WTC11 (cell line): ENCODE results near the gene CHRNB1. TPM values are rescaled to one million over a fixed set of nuclear protein-coding genes. Genes with fewer than 3 reads are reported as not detected.

Source experiments
- ATAC-seq: fragments of 200-7000 bp; cut with Tn5 transposase; 2 replicates; pipeline ENCODE4 v1.10.0; 2021; ENCODE audit warnings: mild to moderate bottlenecking, moderate library complexity
- CTCF ChIA-PET: fragments of 300-600 bp; sonication (Branson Sonifier 250); formaldehyde crosslinking; loops from one replicate; lab custom pipeline; 2021; ENCODE audit warnings: antibody characterized with exemption; lab: Charles Lee
- POLR2A ChIA-PET: fragments of 350-600 bp; sonication (Branson Sonifier 250); formaldehyde crosslinking; loops from one replicate; lab custom pipeline; 2021; ENCODE audit warnings: antibody characterized with exemption; lab: Charles Lee
- DNase-seq: peaks from one replicate; pipeline ENCODE4 v3.0.0; 2021; ENCODE audit warnings: low spot score
- H3K27ac Mint-ChIP-seq: 2 replicates; pipeline ENCODE4 v1.8.0; 2021; ENCODE audit warnings: mixed read lengths
- H3K27me3 Mint-ChIP-seq: 2 replicates; pipeline ENCODE4 v1.8.0; 2021; ENCODE audit warnings: low read depth, mild to moderate bottlenecking, moderate library complexity, mixed read lengths
- H3K36me3 Mint-ChIP-seq: 2 replicates; pipeline ENCODE4 v1.8.0; 2021; ENCODE audit warnings: mixed read lengths
- H3K4me1 Mint-ChIP-seq: 2 replicates; pipeline ENCODE4 v1.8.0; 2022; ENCODE audit warnings: mixed read lengths
- H3K4me3 Mint-ChIP-seq: 2 replicates; pipeline ENCODE4 v1.8.0; 2021; ENCODE audit warnings: mild to moderate bottlenecking, moderate library complexity, mixed read lengths
- H3K9me3 Mint-ChIP-seq: 2 replicates; pipeline ENCODE4 v1.8.0; 2021; ENCODE audit warnings: mixed read lengths
- ARID4B ChIP-seq: sonication (generic); formaldehyde crosslinking; IDR thresholded peaks from 2 replicates; pipeline ENCODE4 v1.8.0; 2023; ENCODE audit warnings: missing genetic modification reagents, mild to moderate bottlenecking, borderline replicate concordance
- ATF2 ChIP-seq: sonication (generic); formaldehyde crosslinking; IDR thresholded peaks from 2 replicates; pipeline ENCODE4 v1.8.1; 2022; ENCODE audit warnings: low read depth, missing genetic modification reagents, borderline replicate concordance
- E2F4 ChIP-seq: sonication (generic); formaldehyde crosslinking; IDR thresholded peaks from 2 replicates; pipeline ENCODE4 v1.8.1; 2022; ENCODE audit warnings: low read depth, mild to moderate bottlenecking, moderate library complexity, missing genetic modification reagents, borderline replicate concordance
- ESRRA ChIP-seq: sonication (generic); formaldehyde crosslinking; IDR thresholded peaks from 2 replicates; pipeline ENCODE4 v1.8.1; 2022; ENCODE audit warnings: mild to moderate bottlenecking, missing genetic modification reagents, borderline replicate concordance
- FOXJ3 ChIP-seq: sonication (generic); formaldehyde crosslinking; IDR thresholded peaks from 2 replicates; pipeline ENCODE4 v1.9.0; 2021; ENCODE audit warnings: missing genetic modification reagents, mild to moderate bottlenecking, borderline replicate concordance
- FOXK1 ChIP-seq: sonication (generic); formaldehyde crosslinking; IDR thresholded peaks from 2 replicates; pipeline ENCODE4 v1.8.0; 2022; ENCODE audit warnings: mild to moderate bottlenecking, moderate library complexity, missing genetic modification reagents
- MXD4 ChIP-seq: fragments of 250-450 bp; sonication (Bioruptor Pico); IDR thresholded peaks from 2 replicates; pipeline ENCODE4 v1.8.0; 2021; ENCODE audit warnings: mild to moderate bottlenecking, moderate library complexity, borderline replicate concordance
- MYBL2 ChIP-seq: sonication (generic); formaldehyde crosslinking; IDR thresholded peaks from 2 replicates; pipeline ENCODE4 v1.8.1; 2023; ENCODE audit warnings: mild to moderate bottlenecking, moderate library complexity, missing genetic modification reagents
- NFATC4 ChIP-seq: fragments of 250-450 bp; sonication (Bioruptor Pico); IDR thresholded peaks from 2 replicates; pipeline ENCODE4 v1.9.0; 2021; ENCODE audit warnings: mild to moderate bottlenecking
- NFYB ChIP-seq: sonication (generic); formaldehyde crosslinking; conservative IDR thresholded peaks from 2 replicates; pipeline ENCODE4 v1.8.0; 2022; ENCODE audit warnings: low read depth, missing genetic modification reagents
- PRRX2 ChIP-seq: fragments of 250-450 bp; sonication (Bioruptor Pico); IDR thresholded peaks from 2 replicates; pipeline ENCODE4 v1.8.0; 2021; ENCODE audit warnings: mild to moderate bottlenecking
- RORB ChIP-seq: fragments of 250-450 bp; sonication (Bioruptor Pico); IDR thresholded peaks from 2 replicates; pipeline ENCODE4 v1.9.0; 2021; ENCODE audit warnings: mild to moderate bottlenecking
- TEAD1 ChIP-seq: sonication (generic); formaldehyde crosslinking; IDR thresholded peaks from 2 replicates; pipeline ENCODE4 v1.8.0; 2022; ENCODE audit warnings: mild to moderate bottlenecking, missing genetic modification reagents
- TEAD4 ChIP-seq: sonication (generic); formaldehyde crosslinking; IDR thresholded peaks from 2 replicates; pipeline ENCODE4 v1.8.0; 2022; ENCODE audit warnings: mild to moderate bottlenecking, missing genetic modification reagents
- USF1 ChIP-seq: sonication (generic); formaldehyde crosslinking; IDR thresholded peaks from 2 replicates; pipeline ENCODE4 v1.8.0; 2022; ENCODE audit warnings: mild to moderate bottlenecking, missing genetic modification reagents
- ZNF121 ChIP-seq: sonication (generic); formaldehyde crosslinking; IDR thresholded peaks from 2 replicates; pipeline ENCODE4 v1.8.0; 2023; ENCODE audit warnings: missing genetic modification reagents
- ZNF263 ChIP-seq: sonication (generic); formaldehyde crosslinking; IDR thresholded peaks from 2 replicates; pipeline ENCODE4 v1.8.1; 2022; ENCODE audit warnings: low read depth, mild to moderate bottlenecking, moderate library complexity, missing genetic modification reagents
- ZNF396 ChIP-seq: fragments of 250-450 bp; sonication (Bioruptor Pico); IDR thresholded peaks from 2 replicates; pipeline ENCODE4 v1.8.0; 2021; ENCODE audit warnings: mild to moderate bottlenecking, moderate library complexity, borderline replicate concordance
- ZNF423 ChIP-seq: fragments of 250-450 bp; sonication (Bioruptor Pico); IDR thresholded peaks from 2 replicates; pipeline ENCODE4 v2.1.2; 2022; ENCODE audit warnings: mild to moderate bottlenecking, moderate library complexity
- total RNA-seq: library from RNA; stranded (reverse); gene quantifications from 3 replicates; pipeline ENCODE4 v1.2.3, GENCODE V29; 2021
- TF ChIP-seq, protein P1 (sequence below): fragments of 250-450 bp; sonication (Bioruptor Pico); IDR thresholded peaks from 2 replicates; pipeline ENCODE4 v1.9.0; 2021; ENCODE audit warnings: mild to moderate bottlenecking, borderline replicate concordance
- TF ChIP-seq, protein P2 (sequence below): sonication (generic); formaldehyde crosslinking; IDR thresholded peaks from 2 replicates; pipeline ENCODE4 v1.8.0; 2022; ENCODE audit warnings: mild to moderate bottlenecking, missing genetic modification reagents

CHRNB1 gene
- total RNA-seq, 1 experiment from 2014 or later = 16.0 TPM

DNA sequence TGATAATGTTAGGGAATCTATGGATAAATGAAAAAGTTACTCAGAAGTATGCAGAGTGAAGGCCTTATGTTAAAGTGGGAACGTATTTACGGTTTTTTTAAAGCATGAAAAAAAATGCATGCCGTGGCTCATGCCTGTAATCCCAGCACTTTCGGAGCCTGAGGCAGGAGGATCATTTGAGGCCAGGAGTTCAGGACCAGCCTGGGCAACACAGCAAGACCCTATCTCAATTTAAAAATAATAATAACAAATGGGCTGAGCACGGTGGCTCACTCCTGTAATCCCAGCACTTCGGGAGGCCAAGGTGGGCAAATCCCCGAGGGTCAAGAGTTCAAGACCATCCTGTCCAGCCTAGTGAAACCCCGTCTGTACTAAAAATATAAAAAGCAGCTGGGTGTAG is 45.3 kb downstream of the CHRNB1 start:
- CTCF ChIA-PET = interaction anchor here (1.1 to 1.4 kb wide), 3 partner anchors 12 to 134 kb away, joined by 3 to 5 read pairs (median 3); no protein-coding TSS in a partner anchor
- ATAC-seq (no peak), DNase-seq (no peak)
- peaks cover 31% of the 10 kb centered on the region for H3K4me1 Mint-ChIP-seq
- no peak overlapping the region for H3K27ac Mint-ChIP-seq
- H3K27me3 Mint-ChIP-seq = no peaks in the 10 kb centered on the region
- TF ChIP-seq TEAD1 (CRISPR knock-in tag) (no peak), FOXJ3 (CRISPR knock-in tag) (no peak), ZNF396 (no peak), NFATC4 (CRISPR knock-in tag) (no peak), USF1 (CRISPR knock-in tag) (no peak), FOXK1 (CRISPR knock-in tag) (no peak), ZNF121 (peak; percentile 44; the same call in 1 of the 2 replicates), ARID4B (CRISPR knock-in tag) (no peak)
- TF ChIP-seq, all 79 proteins: peak for 1
- Mint-ChIP-seq H3K9me3 (no peaks in the 10 kb centered on the region), H3K36me3 (peaks cover 35% of the 10 kb centered on the region), H3K4me3 (no peak overlapping the region)
- POLR2A ChIA-PET = interaction anchor here (1.0 kb wide), 1 partner anchor 86 kb away, joined by 6 read pairs; the partner anchor contains the start of gene TMEM256

DNA sequence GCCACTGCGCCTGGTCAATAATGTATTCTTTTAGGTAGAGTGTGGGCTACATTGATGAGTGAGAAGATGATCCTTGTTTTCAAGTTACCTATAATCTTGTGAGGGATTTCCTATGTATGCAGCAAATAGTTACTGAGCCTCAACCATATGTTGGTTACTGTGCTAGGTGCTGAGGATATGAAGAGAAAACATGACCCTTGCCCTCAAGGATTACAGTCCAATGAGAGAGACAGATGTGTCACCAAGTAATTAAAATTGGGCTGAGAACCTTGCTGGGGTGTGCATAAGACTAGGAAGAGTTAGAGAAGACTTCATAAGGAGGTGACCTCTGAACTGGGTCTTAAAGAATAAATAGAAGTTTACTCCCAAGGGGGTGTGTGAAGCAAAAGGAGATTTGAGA is 46.7 kb downstream of the CHRNB1 start:
- peaks cover 46% of the 10 kb centered on the region for H3K36me3 Mint-ChIP-seq
- H3K27ac Mint-ChIP-seq = peak overlapping the region; percentile 71
- TF ChIP-seq TEAD4 (no peak), ZNF423 (CRISPR knock-in tag) (no peak), MXD4 (CRISPR knock-in tag) (no peak), ZNF263 (CRISPR knock-in tag) (no peak), RORB (CRISPR knock-in tag) (no peak), E2F4 (CRISPR knock-in tag) (no peak), ATF2 (no peak), NFYB (CRISPR knock-in tag) (no peak), MYBL2 (CRISPR knock-in tag) (no peak), PRRX2 (CRISPR knock-in tag) (no peak), ESRRA (no peak)
- TF ChIP-seq, protein P1, sequence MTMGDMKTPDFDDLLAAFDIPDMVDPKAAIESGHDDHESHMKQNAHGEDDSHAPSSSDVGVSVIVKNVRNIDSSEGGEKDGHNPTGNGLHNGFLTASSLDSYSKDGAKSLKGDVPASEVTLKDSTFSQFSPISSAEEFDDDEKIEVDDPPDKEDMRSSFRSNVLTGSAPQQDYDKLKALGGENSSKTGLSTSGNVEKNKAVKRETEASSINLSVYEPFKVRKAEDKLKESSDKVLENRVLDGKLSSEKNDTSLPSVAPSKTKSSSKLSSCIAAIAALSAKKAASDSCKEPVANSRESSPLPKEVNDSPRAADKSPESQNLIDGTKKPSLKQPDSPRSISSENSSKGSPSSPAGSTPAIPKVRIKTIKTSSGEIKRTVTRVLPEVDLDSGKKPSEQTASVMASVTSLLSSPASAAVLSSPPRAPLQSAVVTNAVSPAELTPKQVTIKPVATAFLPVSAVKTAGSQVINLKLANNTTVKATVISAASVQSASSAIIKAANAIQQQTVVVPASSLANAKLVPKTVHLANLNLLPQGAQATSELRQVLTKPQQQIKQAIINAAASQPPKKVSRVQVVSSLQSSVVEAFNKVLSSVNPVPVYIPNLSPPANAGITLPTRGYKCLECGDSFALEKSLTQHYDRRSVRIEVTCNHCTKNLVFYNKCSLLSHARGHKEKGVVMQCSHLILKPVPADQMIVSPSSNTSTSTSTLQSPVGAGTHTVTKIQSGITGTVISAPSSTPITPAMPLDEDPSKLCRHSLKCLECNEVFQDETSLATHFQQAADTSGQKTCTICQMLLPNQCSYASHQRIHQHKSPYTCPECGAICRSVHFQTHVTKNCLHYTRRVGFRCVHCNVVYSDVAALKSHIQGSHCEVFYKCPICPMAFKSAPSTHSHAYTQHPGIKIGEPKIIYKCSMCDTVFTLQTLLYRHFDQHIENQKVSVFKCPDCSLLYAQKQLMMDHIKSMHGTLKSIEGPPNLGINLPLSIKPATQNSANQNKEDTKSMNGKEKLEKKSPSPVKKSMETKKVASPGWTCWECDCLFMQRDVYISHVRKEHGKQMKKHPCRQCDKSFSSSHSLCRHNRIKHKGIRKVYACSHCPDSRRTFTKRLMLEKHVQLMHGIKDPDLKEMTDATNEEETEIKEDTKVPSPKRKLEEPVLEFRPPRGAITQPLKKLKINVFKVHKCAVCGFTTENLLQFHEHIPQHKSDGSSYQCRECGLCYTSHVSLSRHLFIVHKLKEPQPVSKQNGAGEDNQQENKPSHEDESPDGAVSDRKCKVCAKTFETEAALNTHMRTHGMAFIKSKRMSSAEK = no peak
- TF ChIP-seq, protein P2, sequence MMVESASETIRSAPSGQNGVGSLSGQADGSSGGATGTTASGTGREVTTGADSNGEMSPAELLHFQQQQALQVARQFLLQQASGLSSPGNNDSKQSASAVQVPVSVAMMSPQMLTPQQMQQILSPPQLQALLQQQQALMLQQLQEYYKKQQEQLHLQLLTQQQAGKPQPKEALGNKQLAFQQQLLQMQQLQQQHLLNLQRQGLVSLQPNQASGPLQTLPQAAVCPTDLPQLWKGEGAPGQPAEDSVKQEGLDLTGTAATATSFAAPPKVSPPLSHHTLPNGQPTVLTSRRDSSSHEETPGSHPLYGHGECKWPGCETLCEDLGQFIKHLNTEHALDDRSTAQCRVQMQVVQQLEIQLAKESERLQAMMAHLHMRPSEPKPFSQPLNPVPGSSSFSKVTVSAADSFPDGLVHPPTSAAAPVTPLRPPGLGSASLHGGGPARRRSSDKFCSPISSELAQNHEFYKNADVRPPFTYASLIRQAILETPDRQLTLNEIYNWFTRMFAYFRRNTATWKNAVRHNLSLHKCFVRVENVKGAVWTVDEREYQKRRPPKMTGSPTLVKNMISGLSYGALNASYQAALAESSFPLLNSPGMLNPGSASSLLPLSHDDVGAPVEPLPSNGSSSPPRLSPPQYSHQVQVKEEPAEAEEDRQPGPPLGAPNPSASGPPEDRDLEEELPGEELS (CRISPR knock-in tag) = no peak
- TF ChIP-seq, all 79 proteins: peak for 0
- Mint-ChIP-seq H3K4me3 (no peak overlapping the region), H3K4me1 (peaks cover 20% of the 10 kb centered on the region), H3K9me3 (no peaks in the 10 kb centered on the region), H3K27me3 (no peaks in the 10 kb centered on the region)
- no peak for ATAC-seq
- DNase-seq = no peak
- ChIA-PET CTCF (interaction anchor here (0.9 kb wide), 1 partner anchor 54 kb away, joined by 3 read pairs; no protein-coding TSS in a partner anchor), POLR2A (no interaction called here)
